ENCODE measurements around the gene CENPC.
A peak's percentile ranks its signal among the peaks of the same experiment; 100 is the strongest.
"Not testable (repeated sequence)": the region's sequence is repeated elsewhere in the genome, so short reads cannot be mapped to it uniquely, and the experiment has no call there.

The CENPC gene

GRCh38 chr4:67571975-67572374 lies 26.7 kb upstream of the CENPC start:
- Mint-ChIP-seq H3K27me3 (no peaks in the 10 kb centered on the region), H3K4me1 (peaks cover 4% of the 10 kb centered on the region), H3K9me3 (no peaks in the 10 kb centered on the region), H3K4me3 (no peak overlapping the region), H3K27ac (ENCODE audit: low read depth) (no peak overlapping the region), H3K36me3 (ENCODE audit: insufficient read depth) (no peaks in the 10 kb centered on the region)
- ATAC-seq (replicated peaks; ENCODE audit: extremely low read depth, poor library complexity, severe bottlenecking), result no peak
- DNase-seq (ENCODE audit: low spot score in 2 of 2), result no peak

- no peaks in the 10 kb centered on the region for H3K9me3 Mint-ChIP-seq
- peaks cover 4% of the 10 kb centered on the region for H3K4me1 Mint-ChIP-seq
- no peak for DNase-seq (ENCODE audit: low spot score in 2 of 2)
- no peaks in the 10 kb centered on the region for H3K27me3 Mint-ChIP-seq
- no peak for ATAC-seq (replicated peaks; ENCODE audit: extremely low read depth, poor library complexity, severe bottlenecking)
- no peak overlapping the region for H3K4me3 Mint-ChIP-seq
- H3K27ac Mint-ChIP-seq (ENCODE audit: low read depth), result no peak overlapping the region
- no peaks in the 10 kb centered on the region for H3K36me3 Mint-ChIP-seq (ENCODE audit: insufficient read depth)
These were observed 25.2 kb upstream of the CENPC start for GRCh38 chr4:67570537-67570936.

- H3K27me3 Mint-ChIP-seq, result no peaks in the 10 kb centered on the region
- no peaks in the 10 kb centered on the region for H3K36me3 Mint-ChIP-seq (ENCODE audit: insufficient read depth)
- H3K9me3 Mint-ChIP-seq, result no peaks in the 10 kb centered on the region
- no peak overlapping the region for H3K27ac Mint-ChIP-seq (ENCODE audit: low read depth)
- H3K4me1 Mint-ChIP-seq, result no peaks in the 10 kb centered on the region
- DNase-seq (ENCODE audit: low spot score in 2 of 2) (no peak), ATAC-seq (replicated peaks; ENCODE audit: extremely low read depth, poor library complexity, severe bottlenecking) (no peak)
- H3K4me3 Mint-ChIP-seq, result no peak overlapping the region
These were observed 23.5 kb upstream of the CENPC start for GRCh38 chr4:67568820-67569219.

- H3K27me3 Mint-ChIP-seq, result peaks cover 7% of the 10 kb centered on the region
- no peaks in the 10 kb centered on the region for H3K4me1 Mint-ChIP-seq
- DNase-seq (ENCODE audit: low spot score in 2 of 2) (no peak), ATAC-seq (replicated peaks; ENCODE audit: extremely low read depth, poor library complexity, severe bottlenecking) (no peak)
- H3K4me3 Mint-ChIP-seq, result no peak overlapping the region
- H3K9me3 Mint-ChIP-seq, result no peaks in the 10 kb centered on the region
- H3K27ac Mint-ChIP-seq (ENCODE audit: low read depth), result no peak overlapping the region
- H3K36me3 Mint-ChIP-seq (ENCODE audit: insufficient read depth), result peaks cover 2% of the 10 kb centered on the region
These were observed 21.0 kb upstream of the CENPC start for GRCh38 chr4:67566335-67566734.

- H3K9me3 Mint-ChIP-seq, result no peaks in the 10 kb centered on the region
- H3K27me3 Mint-ChIP-seq, result peaks cover 11% of the 10 kb centered on the region
- no peak for ATAC-seq (replicated peaks; ENCODE audit: extremely low read depth, poor library complexity, severe bottlenecking)
- DNase-seq (ENCODE audit: low spot score in 2 of 2), result no peak
- H3K4me1 Mint-ChIP-seq, result no peaks in the 10 kb centered on the region
- H3K36me3 Mint-ChIP-seq (ENCODE audit: insufficient read depth), result peaks cover 3% of the 10 kb centered on the region
- H3K4me3 Mint-ChIP-seq, result no peak overlapping the region
- H3K27ac Mint-ChIP-seq (ENCODE audit: low read depth), result no peak overlapping the region
These were observed 20.0 kb upstream of the CENPC start for GRCh38 chr4:67565284-67565683.

- H3K4me3 Mint-ChIP-seq, result peak within 1 kb of the TSS; percentile 28
- H3K9me3 Mint-ChIP-seq, result no peaks in the 10 kb centered on the region
- peaks cover 27% of the 10 kb centered on the region for H3K27me3 Mint-ChIP-seq
- peak within 1 kb of the TSS; percentile 33 for H3K27ac Mint-ChIP-seq (ENCODE audit: low read depth)
- H3K4me1 Mint-ChIP-seq, result peaks cover 11% of the 10 kb centered on the region
- DNase-seq (ENCODE audit: low spot score in 2 of 2) (no peak), ATAC-seq (replicated peaks; ENCODE audit: extremely low read depth, poor library complexity, severe bottlenecking) (peak; percentile 43)
- peaks cover 5% of the 10 kb centered on the region for H3K36me3 Mint-ChIP-seq (ENCODE audit: insufficient read depth)
These were observed 13.2 kb upstream of the CENPC start, which contains the start of gene STAP1 for GRCh38 chr4:67558493-67558892. TSS of gene STAP1 (plus strand) at chr4:67558727. CDS start at chr4:67558810, 83 bp downstream.

GRCh38 chr4:67556436-67556835 lies 11.1 kb upstream of the CENPC start:
- Mint-ChIP-seq H3K4me3 (no peak overlapping the region), H3K27me3 (peaks cover 21% of the 10 kb centered on the region), H3K9me3 (no peaks in the 10 kb centered on the region), H3K4me1 (peaks cover 11% of the 10 kb centered on the region), H3K27ac (ENCODE audit: low read depth) (no peak overlapping the region), H3K36me3 (ENCODE audit: insufficient read depth) (peaks cover 3% of the 10 kb centered on the region)
- ATAC-seq (replicated peaks; ENCODE audit: extremely low read depth, poor library complexity, severe bottlenecking) (no peak), DNase-seq (ENCODE audit: low spot score in 2 of 2) (no peak)

GRCh38 chr4:67555447-67555846 lies 10.1 kb upstream of the CENPC start:
- H3K4me1 Mint-ChIP-seq, result peaks cover 11% of the 10 kb centered on the region
- no peak for DNase-seq (ENCODE audit: low spot score in 2 of 2)
- H3K4me3 Mint-ChIP-seq, result no peak overlapping the region
- no peak overlapping the region for H3K27ac Mint-ChIP-seq (ENCODE audit: low read depth)
- peaks cover 2% of the 10 kb centered on the region for H3K36me3 Mint-ChIP-seq (ENCODE audit: insufficient read depth)
- no peaks in the 10 kb centered on the region for H3K9me3 Mint-ChIP-seq
- H3K27me3 Mint-ChIP-seq, result peaks cover 16% of the 10 kb centered on the region
- ATAC-seq (replicated peaks; ENCODE audit: extremely low read depth, poor library complexity, severe bottlenecking), result no peak

GRCh38 chr4:67554096-67554495 lies 8.8 kb upstream of the CENPC start:
- H3K27ac Mint-ChIP-seq (ENCODE audit: low read depth), result no peak overlapping the region
- H3K4me1 Mint-ChIP-seq, result peaks cover 11% of the 10 kb centered on the region
- H3K4me3 Mint-ChIP-seq, result no peak overlapping the region
- ATAC-seq (replicated peaks; ENCODE audit: extremely low read depth, poor library complexity, severe bottlenecking) (no peak), DNase-seq (ENCODE audit: low spot score in 2 of 2) (no peak)
- peaks cover 2% of the 10 kb centered on the region for H3K36me3 Mint-ChIP-seq (ENCODE audit: insufficient read depth)
- H3K9me3 Mint-ChIP-seq, result no peaks in the 10 kb centered on the region
- H3K27me3 Mint-ChIP-seq, result peaks cover 16% of the 10 kb centered on the region

GRCh38 chr4:67552146-67552792 lies 7.0 kb upstream of the CENPC start:
- not testable (repeated sequence) for H3K27ac Mint-ChIP-seq (ENCODE audit: low read depth)

GRCh38 chr4:67550857-67551256 lies 5.6 kb upstream of the CENPC start:
- no peaks in the 10 kb centered on the region for H3K4me1 Mint-ChIP-seq
- no peaks in the 10 kb centered on the region for H3K9me3 Mint-ChIP-seq
- DNase-seq (ENCODE audit: low spot score in 2 of 2) (no peak), ATAC-seq (replicated peaks; ENCODE audit: extremely low read depth, poor library complexity, severe bottlenecking) (no peak)
- H3K27ac Mint-ChIP-seq (ENCODE audit: low read depth), result no peak overlapping the region
- no peaks in the 10 kb centered on the region for H3K36me3 Mint-ChIP-seq (ENCODE audit: insufficient read depth)
- H3K27me3 Mint-ChIP-seq, result no peaks in the 10 kb centered on the region
- no peak overlapping the region for H3K4me3 Mint-ChIP-seq

More at GRCh38 chr4:67552146-67552792, 7.0 kb upstream of the CENPC start:
- not testable (repeated sequence) for H3K27me3 Mint-ChIP-seq; H3K4me3 Mint-ChIP-seq; DNase-seq (ENCODE audit: low spot score in 2 of 2); H3K4me1 Mint-ChIP-seq; H3K36me3 Mint-ChIP-seq (ENCODE audit: insufficient read depth); H3K9me3 Mint-ChIP-seq; ATAC-seq (replicated peaks; ENCODE audit: extremely low read depth, poor library complexity, severe bottlenecking)

GRCh38 chr4:67550451-67550850 lies 5.1 kb upstream of the CENPC start:
- no peak overlapping the region for H3K27ac Mint-ChIP-seq (ENCODE audit: low read depth)
- DNase-seq (ENCODE audit: low spot score in 2 of 2), result no peak
- H3K4me1 Mint-ChIP-seq, result no peaks in the 10 kb centered on the region
- no peaks in the 10 kb centered on the region for H3K27me3 Mint-ChIP-seq
- no peak overlapping the region for H3K4me3 Mint-ChIP-seq
- H3K36me3 Mint-ChIP-seq (ENCODE audit: insufficient read depth), result no peaks in the 10 kb centered on the region
- ATAC-seq (replicated peaks; ENCODE audit: extremely low read depth, poor library complexity, severe bottlenecking), result no peak
- no peaks in the 10 kb centered on the region for H3K9me3 Mint-ChIP-seq

GRCh38 chr4:67549123-67549522 lies 3.8 kb upstream of the CENPC start:
- Mint-ChIP-seq H3K9me3 (no peaks in the 10 kb centered on the region), H3K36me3 (ENCODE audit: insufficient read depth) (peaks cover 9% of the 10 kb centered on the region), H3K4me3 (no peak overlapping the region), H3K27ac (ENCODE audit: low read depth) (no peak overlapping the region), H3K4me1 (peaks cover 8% of the 10 kb centered on the region), H3K27me3 (no peaks in the 10 kb centered on the region)
- DNase-seq (ENCODE audit: low spot score in 2 of 2) (no peak), ATAC-seq (replicated peaks; ENCODE audit: extremely low read depth, poor library complexity, severe bottlenecking) (no peak)
